Measurements from ENCODE around the gene PKP4. TPM values are rescaled to one million over a fixed set of nuclear protein-coding genes. Genes with fewer than 3 reads are reported as not detected.

PKP4 gene
- total and polyA plus RNA-seq, 2 of the 8 experiments (the other 6 are each of a cell fraction or from before 2014, with no cell fraction given), result 48.2 to 88.0 TPM

- Histone ChIP-seq H3K36me3 (ENCODE audit: control insufficient read depth in 2 of 4, insufficient read depth in 4 of 4, low read length in 3 of 4) (no peaks in the 10 kb centered on the region), H3K18ac (ENCODE audit: extremely low read depth, low read length) (no peak overlapping the region), H2BK20ac (ENCODE audit: low read length) (no peak overlapping the region), H3K4me3 (ENCODE audit: extremely low read depth in 1 of 4, insufficient read depth in 2 of 4, low read depth in 3 of 4, low read length in 4 of 4) (no peak overlapping the region), H4K91ac (replicated peaks; ENCODE audit: insufficient read length, low read length) (no peak overlapping the region), H4K20me1 (replicated peaks in 1 of 2; ENCODE audit: control insufficient read depth in 1 of 2, insufficient read depth in 2 of 2, low read length in 2 of 2) (peaks cover 0 to 1% of the 10 kb centered on the region in 2 experiments), H3K27ac (ENCODE audit: low read depth, low read length) (no peak overlapping the region), H2AK5ac (ENCODE audit: low read depth, low read length) (no peak overlapping the region), H3K79me2 (ENCODE audit: control insufficient read depth in 1 of 2, insufficient read depth in 2 of 2, low read length in 2 of 2) (no peaks in the 10 kb centered on the region; a peak in 1 of 4 replicates), H3K4ac (replicated peaks; ENCODE audit: insufficient read length, low read depth, low read length) (no peak overlapping the region), H2AFZ (ENCODE audit: low read length) (no peak overlapping the region), H3K56ac (replicated peaks; ENCODE audit: insufficient read length, low read depth, low read length) (no peak overlapping the region), H2BK15ac (ENCODE audit: low read length) (no peak overlapping the region), H3K23me2 (ENCODE audit: low read depth, low read length) (no peaks in the 10 kb centered on the region), H4K8ac (ENCODE audit: extremely low read depth, insufficient read depth, low read length) (no peak overlapping the region), H2BK12ac (ENCODE audit: low read depth, low read length) (no peak overlapping the region), H2BK5ac (ENCODE audit: low read depth, low read length) (no peak overlapping the region), H3K23ac (ENCODE audit: insufficient read length) (no peak overlapping the region), H3K9me3 (ENCODE audit: insufficient read depth in 2 of 2, low read depth in 1 of 2, low read length in 1 of 2) (no peaks in the 10 kb centered on the region), H2BK120ac (replicated peaks; ENCODE audit: low read depth, low read length) (no peak overlapping the region), H3K4me1 (replicated peaks in 1 of 4; ENCODE audit: control insufficient read depth in 3 of 4, insufficient read depth in 4 of 4, low read length in 3 of 4) (no peaks in the 10 kb centered on the region), H4K5ac (ENCODE audit: insufficient read length, low read depth, low read length) (no peak overlapping the region), H3K4me2 (ENCODE audit: insufficient read depth in 1 of 2, low read depth in 2 of 2, low read length in 2 of 2) (no peak overlapping the region), H3K14ac (ENCODE audit: insufficient read length) (no peak overlapping the region), H3K79me1 (ENCODE audit: low read depth, low read length) (no peaks in the 10 kb centered on the region), H3K9ac (replicated peaks in 1 of 4; ENCODE audit: extremely low read depth in 1 of 4, low read depth in 3 of 4, low read length in 3 of 4) (no peak overlapping the region), H3K27me3 (replicated peaks in 1 of 4; ENCODE audit: control insufficient read depth in 3 of 4, extremely low read depth in 1 of 4, insufficient read depth in 3 of 4, low read length in 3 of 4) (no peaks in the 10 kb centered on the region)
- WGBS, 2 experiments (ENCODE audit: extremely low coverage in 1 of 2, insufficient coverage in 1 of 2, insufficient read length in 1 of 2, insufficient replicate concordance in 2 of 2, low coverage in 1 of 2, low lambda C conversion rate in 2 of 2, missing lambda C conversion rate in 1 of 2), result 88% methylated on average over 3 of the region's 3 CpGs; no CpG with 5 or more reads in 1 of the 2 experiments
- FAIRE-seq (no peak), DNase-seq (ENCODE audit: low read depth in 1 of 2, low spot score in 2 of 2) (no peak)
- POLR2A ChIA-PET (ENCODE audit: partially characterized antibody), result no interaction called here
- TF ChIP-seq E2F6 (IDR thresholded peaks at IDR 0.05) (no peak), JUND (IDR thresholded peaks at IDR 0.05; ENCODE audit: low read length) (no peak), CBX5 (IDR thresholded peaks at IDR 0.05; ENCODE audit: low read depth, low read length) (no peak), MAFK (IDR thresholded peaks at IDR 0.05; ENCODE audit: low read depth, low read length) (no peak), ZNF274 (IDR thresholded peaks at IDR 0.05; ENCODE audit: borderline replicate concordance, extremely low read depth, low read length) (no peak), TBP (IDR thresholded peaks at IDR 0.05; ENCODE audit: low read depth, low read length) (no peak), MAX (IDR thresholded peaks at IDR 0.05) (no peak)
- CTCF ChIA-PET (ENCODE audit: partially characterized antibody), result interaction anchor here (0.7 kb wide), 2 partner anchors 38 to 55 kb away, joined by 3 to 4 read pairs; no protein-coding TSS in a partner anchor
Measured at GRCh38 chr2:158561054-158561453, 104.3 kb downstream of the PKP4 start.
